Body of pancreas (tissue), 4 donors: ENCODE results near the gene SIPA1. TPM values are rescaled to one million over a fixed set of nuclear protein-coding genes. Genes with fewer than 3 reads are reported as not detected.

Experiments
- ATAC-seq: fragments of 150-250 bp; one replicate; pipeline ENCODE4 v1.9.1; 2016
- DNase-seq, 4 donors: peaks; one replicate each; pipeline ENCODE4 v3.0.0-alpha.2; 2019
- H3K27ac ChIP-seq, 4 donors: fragments of 200-600 bp; sonication (generic); 1 replicate in 3 of 4; 2 replicates in 1 of 4; pipeline versions ENCODE4 v1.5.1 to v1.6.1; 2016 to 2019; ENCODE audit warnings: mild to moderate bottlenecking in 1 of 4, mixed read lengths in 1 of 4, moderate library complexity in 1 of 4
- H3K27me3 ChIP-seq, 2 donors: fragments of 200-600 bp; sonication (generic); one replicate each; pipeline ENCODE4 v1.6.0; 2016; ENCODE audit warnings: mild to moderate bottlenecking in 1 of 2
- H3K36me3 ChIP-seq, 2 donors: fragments of 200-600 bp; sonication (generic); replicated peaks in 1 of 2; 2 replicates each; pipeline ENCODE4 v1.5.1; 2016; ENCODE audit warnings: low read depth in 2 of 2; ENCODE audit not compliant: insufficient read depth in 1 of 2
- H3K4me1 ChIP-seq: fragments of 200-600 bp; sonication (generic); one replicate; pipeline ENCODE4 v1.6.0; 2016
- H3K4me3 ChIP-seq, 2 donors: fragments of 200-600 bp; sonication (generic); 1 replicate in 1 of 2; 2 replicates in 1 of 2; pipeline ENCODE4 v1.5.1; 2016 to 2019
- H3K9me3 ChIP-seq, 3 donors: fragments of 200-600 bp; sonication (generic); 1 replicate in 2 of 3; 2 replicates in 1 of 3; pipeline ENCODE4 v1.5.1; 2016
- POLR2A ChIP-seq, 3 donors: fragments of 450-650 bp; IDR thresholded peaks; one replicate each; pipeline ENCODE4 v1.6.1; 2016; ENCODE audit warnings: antibody characterized with exemption in 3 of 3, mild to moderate bottlenecking in 2 of 3
- WGBS, 2 donors: methylation state at CpG; one replicate each; pipeline ENCODE4 v1.1.5; 2017; 5-methylcytosine and 5-hydroxymethylcytosine counted together
- intact Hi-C: fragments of 100-400 bp; cut with DNase I; formaldehyde crosslinking; loops from one replicate; pipeline ENCODE4 v1.15.1; 2023
- microRNA-seq, 2 donors: library from miRNA; unstranded; fragments of <30 nt; microRNA quantifications; one replicate each; pipeline ENCODE4, GENCODE V29; 2016; ENCODE audit warnings: borderline number of aligned reads in 2 of 2, borderline replicate concordance in 2 of 2
- small RNA-seq: library from RNA; depleted of rRNA; stranded (forward); fragments of <200 nt; gene quantifications from one replicate; pipeline ENCODE3, GENCODE V24; 2016
- total RNA-seq, 2 donors: library from RNA; depleted of rRNA; stranded (reverse); fragments of >200 nt; gene quantifications; one replicate each; pipeline ENCODE4 v1.1.0, GENCODE V29; 2016
- TF ChIP-seq, protein P1 (sequence below), 7 experiments: fragments of 450-650 bp in 4 of 7; fragments of 200-600 bp in 3 of 7; sonication (generic) in 3 of 7; IDR thresholded peaks; one replicate each; pipeline ENCODE4 v1.5.1; 2016 to 2019; ENCODE audit warnings: antibody characterized with exemption in 7 of 7

Gene SIPA1
- total RNA-seq, 2 donors from 2014 or later = 23.6 to 29.3 TPM

DNA sequence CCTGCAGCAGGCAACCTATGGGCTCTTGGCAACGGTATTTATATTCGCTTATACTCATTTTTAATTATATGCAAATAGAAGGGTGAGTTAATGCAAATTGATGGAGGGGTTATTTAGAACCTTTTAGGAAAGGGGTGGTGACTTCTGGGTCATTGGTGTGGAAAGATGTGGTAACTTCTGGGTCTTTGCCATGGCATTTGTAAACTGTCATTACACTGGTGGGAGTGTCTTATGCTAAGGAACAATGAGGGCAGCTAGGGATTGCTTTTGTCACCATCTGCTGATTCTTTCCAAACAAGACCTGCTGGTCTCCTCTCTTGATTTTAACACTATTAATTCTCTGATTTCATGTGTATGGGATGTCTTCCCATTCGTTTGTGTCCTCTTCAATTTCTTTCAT, 62.5 kb downstream of the SIPA1 start:
- Histone ChIP-seq H3K4me1 (peaks cover 9% of the 10 kb centered on the region), H3K27me3 (no peaks in the 10 kb centered on the region), H3K9me3 (no peaks in the 10 kb centered on the region), H3K4me3 (no peak overlapping the region), H3K27ac (no peak overlapping the region), H3K36me3 (no peaks in the 10 kb centered on the region)
- no peak for ATAC-seq
- no peak for TF ChIP-seq POLR2A (IDR thresholded peaks at IDR 0.05)
- TF ChIP-seq, protein P1, sequence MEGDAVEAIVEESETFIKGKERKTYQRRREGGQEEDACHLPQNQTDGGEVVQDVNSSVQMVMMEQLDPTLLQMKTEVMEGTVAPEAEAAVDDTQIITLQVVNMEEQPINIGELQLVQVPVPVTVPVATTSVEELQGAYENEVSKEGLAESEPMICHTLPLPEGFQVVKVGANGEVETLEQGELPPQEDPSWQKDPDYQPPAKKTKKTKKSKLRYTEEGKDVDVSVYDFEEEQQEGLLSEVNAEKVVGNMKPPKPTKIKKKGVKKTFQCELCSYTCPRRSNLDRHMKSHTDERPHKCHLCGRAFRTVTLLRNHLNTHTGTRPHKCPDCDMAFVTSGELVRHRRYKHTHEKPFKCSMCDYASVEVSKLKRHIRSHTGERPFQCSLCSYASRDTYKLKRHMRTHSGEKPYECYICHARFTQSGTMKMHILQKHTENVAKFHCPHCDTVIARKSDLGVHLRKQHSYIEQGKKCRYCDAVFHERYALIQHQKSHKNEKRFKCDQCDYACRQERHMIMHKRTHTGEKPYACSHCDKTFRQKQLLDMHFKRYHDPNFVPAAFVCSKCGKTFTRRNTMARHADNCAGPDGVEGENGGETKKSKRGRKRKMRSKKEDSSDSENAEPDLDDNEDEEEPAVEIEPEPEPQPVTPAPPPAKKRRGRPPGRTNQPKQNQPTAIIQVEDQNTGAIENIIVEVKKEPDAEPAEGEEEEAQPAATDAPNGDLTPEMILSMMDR (IDR thresholded peaks at IDR 0.05) = no peak
- intact Hi-C loops = loop anchor here (5.0 kb wide), 1 partner anchor 292 kb away; no protein-coding TSS in a partner anchor
- no peak for DNase-seq
- WGBS, 2 donors = 53 to 57% methylated on average over 3 of the region's 3 CpGs

Small RNAs within 50 kb of the gene (microRNA-seq; reads per million reads assigned to microRNA genes)
- gene MIR4489 (0 reads per million in 2 donors), gene MIR4690 (0 reads per million in 2 donors)

Small RNAs within 50 kb of the gene (small RNA-seq; reads per million reads assigned to genes)
- gene MIR4489 = not detected
- not detected for gene MIR4690
- not detected for gene RN7SL309P

Other genes with a start within 250 kb of the SIPA1 start
- gene NEAT1, start 215.3 kb upstream of the SIPA1 start, total RNA-seq = 100 to 1,000 TPM; 376 to 539 TPM
- over 10,000 TPM; 10,129 to 14,092 TPM for gene MALAT1, start 139.1 kb upstream of the SIPA1 start, total RNA-seq
- 10 to 100 TPM; 55.0 to 62.3 TPM for gene SCYL1, start 113.0 kb upstream of the SIPA1 start, total RNA-seq
- 100 to 1,000 TPM; 131 to 330 TPM for gene LTBP3, start 79.7 kb upstream of the SIPA1 start, total RNA-seq
- gene ZNRD2, start 67.6 kb upstream of the SIPA1 start, total RNA-seq = 10 to 100 TPM; 39.2 to 66.9 TPM
- 100 to 1,000 TPM in 1 of 2 donors, 10 to 100 TPM in 1; 44.8 to 116 TPM for gene FAM89B, start 65.6 kb upstream of the SIPA1 start, total RNA-seq
- 10 to 100 TPM; 35.0 to 76.1 TPM for gene EHBP1L1, start 62.0 kb upstream of the SIPA1 start, total RNA-seq
- gene KCNK7, start 42.3 kb upstream of the SIPA1 start, total RNA-seq = 1 to 10 TPM in 1 of 2 donors, under 1 TPM in 1; 0.66 to 1.0 TPM
- 10 to 100 TPM; 31.6 to 94.9 TPM for gene MAP3K11, start 23.9 kb upstream of the SIPA1 start, total RNA-seq
- 10 to 100 TPM; 21.8 to 56.7 TPM for gene PCNX3, start 22.3 kb upstream of the SIPA1 start, total RNA-seq
- gene RELA, start 24.8 kb downstream of the SIPA1 start, total RNA-seq = 10 to 100 TPM; 27.5 to 45.8 TPM
- 10 to 100 TPM; 38.9 to 45.5 TPM for gene KAT5, start 74.2 kb downstream of the SIPA1 start, total RNA-seq
- 100 to 1,000 TPM in 1 of 2 donors, 10 to 100 TPM in 1; 45.4 to 112 TPM for gene RNASEH2C, start 82.7 kb downstream of the SIPA1 start, total RNA-seq
- gene AP5B1, start 142.9 kb downstream of the SIPA1 start, total RNA-seq = 10 to 100 TPM; 18.2 to 33.9 TPM
- gene OVOL1, start 149.0 kb downstream of the SIPA1 start, total RNA-seq = 1 to 10 TPM in 1 of 2 donors, under 1 TPM in 1; 0.78 to 1.3 TPM
- gene SNX32, start 195.9 kb downstream of the SIPA1 start, total RNA-seq = under 1 TPM in 1 of 2 donors, not detected in 1; 0.26 TPM
- gene CFL1, start 220.1 kb downstream of the SIPA1 start, total RNA-seq = 100 to 1,000 TPM; 190 to 412 TPM
- gene MUS81, start 222.3 kb downstream of the SIPA1 start, total RNA-seq = 10 to 100 TPM; 38.2 to 40.5 TPM
- 10 to 100 TPM; 16.2 to 25.4 TPM for gene EFEMP2, start 234.7 kb downstream of the SIPA1 start, total RNA-seq
- under 1 TPM; 0.33 to 0.78 TPM for gene CTSW, start 241.7 kb downstream of the SIPA1 start, total RNA-seq